MV-4-11 (cell line): ENCODE measurements around the gene CLDN2.
"Not testable (repeated sequence)": the region's sequence is repeated elsewhere in the genome, so short reads cannot be mapped to it uniquely, and the experiment has no call there.

ENCODE experiments used
- DNase-seq: peaks from one replicate; lab custom pipeline; 2025; lab: John Stamatoyannopoulos, UW

Gene CLDN2

GRCh38 chrX:106963111-106963510, 42.9 kb downstream of the CLDN2 start:
- no peak for DNase-seq

GRCh38 chrX:106964290-106964689, 44.1 kb downstream of the CLDN2 start:
- no peak for DNase-seq

- not testable (repeated sequence) for DNase-seq
Observed at GRCh38 chrX:106966547-106966946, 46.3 kb downstream of the CLDN2 start.

GRCh38 chrX:106972896-106973295, 52.7 kb downstream of the CLDN2 start:
- no peak for DNase-seq

GRCh38 chrX:106973433-106974149, 53.4 kb downstream of the CLDN2 start:
- no peak for DNase-seq

GRCh38 chrX:106976416-106976815, 56.2 kb downstream of the CLDN2 start:
- no peak for DNase-seq
